Activated naive CD8-positive, alpha-beta T cell treated with anti-CD3 and anti-CD28 coated beads, Interleukin-2, amount 10 ng/mL, durations not matched to agents 7 days and 5 days (primary cell): ENCODE measurements around the gene BAZ1A. TPM values are rescaled to one million over a fixed set of nuclear protein-coding genes. Genes with fewer than 3 reads are reported as not detected.

Experiments
- ATAC-seq: fragments of 150-1000 bp; cut with Tn5 transposase; one replicate; pipeline ENCODE4 v1.10.0; 2021; ENCODE audit warnings: low read depth, moderate library complexity
- POLR2A ChIA-PET: fragments of 350-600 bp; sonication (Branson Sonifier 250); formaldehyde crosslinking; loops from one replicate; lab custom pipeline; 2021; ENCODE audit warnings: antibody characterized with exemption; lab: Charles Lee
- DNase-seq: peaks from one replicate; pipeline ENCODE4 v3.0.0; 2021
- H3K27ac Mint-ChIP-seq: one replicate; pipeline ENCODE4 v1.8.0; 2022; ENCODE audit warnings: mild to moderate bottlenecking, mixed read lengths
- H3K27me3 Mint-ChIP-seq: one replicate; pipeline ENCODE4 v1.8.0; 2022; ENCODE audit warnings: mild to moderate bottlenecking, moderate library complexity, mixed read lengths
- H3K36me3 Mint-ChIP-seq: one replicate; pipeline ENCODE4 v1.8.0; 2021; ENCODE audit warnings: mild to moderate bottlenecking, mixed read lengths
- H3K4me1 Mint-ChIP-seq: one replicate; pipeline ENCODE4 v1.8.0; 2021; ENCODE audit warnings: mixed read lengths
- H3K4me3 Mint-ChIP-seq: one replicate; pipeline ENCODE4 v1.8.0; 2022; ENCODE audit warnings: mild to moderate bottlenecking, moderate library complexity, mixed read lengths
- H3K9me3 Mint-ChIP-seq: one replicate; pipeline ENCODE4 v1.8.0; 2021; ENCODE audit warnings: mixed read lengths
- total RNA-seq, 2 experiments: library from RNA; stranded (reverse); gene quantifications; one replicate each; pipeline ENCODE4 v1.2.3, GENCODE V29; 2021

Gene BAZ1A
- total RNA-seq, 2 experiments from 2014 or later = 46.1 to 51.8 TPM

DNA sequence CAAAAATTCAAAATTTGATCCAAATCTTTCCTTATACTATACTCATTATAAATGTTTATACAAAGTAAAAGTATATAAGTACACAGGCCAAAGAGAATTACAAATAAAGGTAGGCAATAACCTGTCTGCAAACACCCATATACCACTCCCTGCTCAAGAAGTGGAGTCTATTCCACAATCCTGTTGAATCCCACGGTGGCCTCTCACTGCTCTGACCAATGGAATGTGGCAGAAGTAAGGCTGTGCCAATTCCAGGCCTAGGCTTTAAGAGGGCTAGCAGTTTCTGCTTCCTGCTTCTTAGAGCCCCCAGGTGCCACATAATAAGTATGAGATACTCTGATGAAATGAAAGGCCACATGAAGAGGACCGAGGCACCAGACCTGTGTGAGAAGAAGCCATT, 80.9 kb downstream of the BAZ1A start:
- H3K27ac Mint-ChIP-seq = no peak overlapping the region
- DNase-seq (no peak), ATAC-seq (no peak)
- no peaks in the 10 kb centered on the region for H3K9me3 Mint-ChIP-seq
- no peak overlapping the region for H3K4me3 Mint-ChIP-seq
- no peaks in the 10 kb centered on the region for H3K27me3 Mint-ChIP-seq
- peaks cover 28% of the 10 kb centered on the region for H3K36me3 Mint-ChIP-seq
- H3K4me1 Mint-ChIP-seq = no peaks in the 10 kb centered on the region
- POLR2A ChIA-PET = no interaction called here

DNA sequence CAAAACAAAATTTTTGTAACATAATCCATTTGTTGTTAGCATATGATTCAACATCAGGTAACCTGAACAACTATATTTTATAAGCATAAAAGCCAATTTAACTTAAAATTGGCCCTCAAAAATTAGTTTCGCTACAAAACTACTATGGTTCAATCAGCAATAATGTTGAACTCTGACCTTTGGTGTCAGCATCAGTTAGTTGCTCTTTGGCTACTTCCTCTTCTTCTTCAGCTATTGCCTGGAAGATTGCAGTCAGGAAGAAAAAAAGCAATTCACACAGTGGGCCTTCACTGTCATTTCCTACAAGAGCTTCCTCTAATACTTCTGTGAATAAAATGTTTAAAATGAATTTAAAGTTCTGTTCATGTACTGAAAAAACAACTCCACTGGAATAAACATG, 82.6 kb downstream of the BAZ1A start:
- Mint-ChIP-seq H3K4me3 (no peak overlapping the region), H3K27ac (no peak overlapping the region), H3K4me1 (no peaks in the 10 kb centered on the region), H3K9me3 (no peaks in the 10 kb centered on the region), H3K36me3 (peaks cover 21% of the 10 kb centered on the region), H3K27me3 (no peaks in the 10 kb centered on the region)
- POLR2A ChIA-PET = no interaction called here
- DNase-seq (no peak), ATAC-seq (no peak)

DNA sequence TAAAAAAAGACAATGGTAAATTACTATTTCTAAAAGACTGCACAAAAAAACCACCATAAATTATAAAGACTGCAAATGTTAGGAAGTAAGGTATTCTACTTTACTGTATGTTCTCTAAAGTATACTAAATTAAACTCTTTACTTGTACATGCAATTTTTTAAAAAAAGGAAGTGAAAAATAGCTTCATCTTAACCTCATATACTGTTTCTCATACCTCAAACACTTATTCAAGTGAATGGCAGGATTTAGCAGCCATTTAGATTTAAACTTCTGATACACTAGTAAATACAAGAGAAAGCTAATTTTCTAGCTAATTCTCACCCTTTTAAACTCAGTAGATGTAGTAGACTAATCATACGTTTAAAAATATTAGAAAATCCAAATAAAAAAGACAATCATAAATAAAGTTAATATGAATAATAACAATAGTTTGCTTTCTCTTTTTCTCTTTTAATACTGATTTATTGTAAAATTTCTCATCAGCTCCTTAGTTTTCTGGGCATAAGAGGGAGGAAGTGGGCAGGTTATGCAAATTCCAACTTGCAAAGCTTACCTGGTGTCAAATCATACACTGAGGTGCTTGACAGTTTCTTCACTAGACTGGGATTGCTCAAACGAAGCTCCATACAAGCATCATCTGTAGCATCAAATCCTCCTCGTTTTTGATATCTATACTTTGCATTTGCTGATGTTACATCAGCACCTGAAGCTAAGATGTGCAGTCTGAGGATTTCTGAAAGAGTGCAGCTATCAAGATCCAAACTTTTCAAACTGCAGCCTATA, 89.7 kb downstream of the BAZ1A start:
- POLR2A ChIA-PET = interaction anchor here (1.4 kb wide), 1 partner anchor 88 kb away, joined by 3 read pairs; no protein-coding TSS in a partner anchor
- Mint-ChIP-seq H3K36me3 (peaks cover 23% of the 10 kb centered on the region), H3K9me3 (no peaks in the 10 kb centered on the region), H3K27ac (no peak overlapping the region), H3K27me3 (no peaks in the 10 kb centered on the region), H3K4me1 (peaks cover 3% of the 10 kb centered on the region), H3K4me3 (no peak overlapping the region)
- no peak for DNase-seq
- ATAC-seq = no peak

DNA sequence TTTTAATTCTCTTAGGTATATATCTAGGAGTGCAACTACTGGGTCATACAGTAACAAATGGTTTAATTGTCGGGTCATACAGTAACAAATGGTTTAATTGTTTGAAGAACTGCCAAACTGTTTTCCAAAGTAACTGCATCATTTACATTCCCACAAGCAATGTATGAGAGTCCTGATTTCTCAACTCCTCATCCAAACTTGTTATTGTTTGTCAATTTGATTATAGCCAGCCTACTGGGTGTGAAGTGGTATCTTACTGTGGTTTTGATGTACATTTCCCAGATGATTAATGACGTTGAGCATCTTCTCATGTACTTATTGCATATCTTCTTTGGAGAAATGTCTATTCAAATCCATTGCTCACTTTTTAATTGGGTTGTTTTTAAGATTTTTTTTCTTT, 93.1 kb downstream of the BAZ1A start:
- DNase-seq (no peak), ATAC-seq (no peak)
- Mint-ChIP-seq H3K9me3 (no peaks in the 10 kb centered on the region), H3K4me3 (no peak overlapping the region), H3K27ac (no peak overlapping the region), H3K36me3 (peaks cover 15% of the 10 kb centered on the region), H3K4me1 (peaks cover 3% of the 10 kb centered on the region), H3K27me3 (no peaks in the 10 kb centered on the region)
- POLR2A ChIA-PET = no interaction called here

DNA sequence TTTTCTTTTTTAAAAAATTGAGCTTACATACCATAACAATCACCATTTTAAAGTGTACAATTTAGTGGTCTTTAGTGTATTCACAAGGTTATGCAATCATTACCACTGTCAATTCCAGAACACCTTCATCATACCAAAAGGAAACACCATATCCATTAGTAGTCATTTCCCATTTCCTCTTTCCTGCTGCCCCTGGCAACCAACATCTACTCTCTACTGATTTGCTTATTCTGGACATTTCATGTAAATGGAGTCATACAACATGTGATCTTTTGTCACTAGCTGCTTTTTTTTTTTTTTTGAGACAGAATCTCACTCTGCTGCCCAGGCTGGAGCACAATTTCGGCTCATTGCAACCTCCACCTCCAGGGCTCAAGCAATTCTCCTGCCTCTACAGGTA, 93.9 kb downstream of the BAZ1A start:
- H3K27me3 Mint-ChIP-seq = no peaks in the 10 kb centered on the region
- H3K36me3 Mint-ChIP-seq = peaks cover 19% of the 10 kb centered on the region
- H3K9me3 Mint-ChIP-seq = no peaks in the 10 kb centered on the region
- no peak for ATAC-seq
- H3K4me3 Mint-ChIP-seq = no peak overlapping the region
- no peak for DNase-seq
- no peak overlapping the region for H3K27ac Mint-ChIP-seq
- H3K4me1 Mint-ChIP-seq = peaks cover 2% of the 10 kb centered on the region
- POLR2A ChIA-PET = no interaction called here

DNA sequence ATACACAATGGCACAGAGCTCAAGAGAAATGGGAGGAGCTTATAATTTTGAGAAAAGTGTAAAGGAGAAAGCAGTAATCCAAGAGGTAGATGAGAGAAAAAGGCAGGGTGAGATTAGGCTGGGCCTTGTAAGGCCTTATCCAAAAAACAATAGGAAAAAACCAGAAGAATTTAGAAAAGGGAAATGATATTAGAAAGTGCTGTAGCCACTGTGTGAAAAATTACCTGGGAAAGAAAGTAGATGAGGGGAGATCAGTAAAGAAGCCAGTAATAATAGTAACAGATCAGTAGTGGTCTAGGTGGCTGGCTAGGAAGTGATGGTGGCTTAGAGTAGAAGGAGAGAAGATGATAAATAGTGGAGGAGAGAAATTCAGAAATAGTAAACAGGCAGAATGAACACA, 94.5 kb downstream of the BAZ1A start:
- H3K27me3 Mint-ChIP-seq = no peaks in the 10 kb centered on the region
- no peaks in the 10 kb centered on the region for H3K4me1 Mint-ChIP-seq
- H3K27ac Mint-ChIP-seq = peak overlapping the region; percentile 28
- no peak overlapping the region for H3K4me3 Mint-ChIP-seq
- POLR2A ChIA-PET = no interaction called here
- ATAC-seq (no peak), DNase-seq (no peak)
- H3K36me3 Mint-ChIP-seq = peaks cover 24% of the 10 kb centered on the region
- no peaks in the 10 kb centered on the region for H3K9me3 Mint-ChIP-seq

DNA sequence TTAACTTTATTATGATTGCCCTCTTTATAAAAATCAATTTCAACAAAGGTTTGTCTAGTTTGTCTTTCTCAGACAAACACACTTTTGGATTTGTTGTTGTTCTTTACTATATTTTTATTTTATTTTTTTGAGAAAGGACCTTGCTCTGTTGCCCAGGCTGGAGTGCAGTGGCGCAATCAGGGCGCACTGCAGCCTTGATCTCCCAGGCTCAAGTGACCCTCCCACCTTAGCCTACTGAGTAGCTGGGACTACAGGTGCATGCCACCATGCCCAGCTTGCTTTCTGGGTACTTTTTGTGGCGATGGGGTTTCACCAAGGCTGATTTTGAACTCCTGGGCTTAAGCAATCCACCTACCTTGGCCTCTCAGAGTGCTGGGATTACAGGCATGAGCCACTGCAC, 96.4 kb downstream of the BAZ1A start:
- no peaks in the 10 kb centered on the region for H3K4me1 Mint-ChIP-seq
- H3K27ac Mint-ChIP-seq = no peak overlapping the region
- H3K27me3 Mint-ChIP-seq = no peaks in the 10 kb centered on the region
- no peak overlapping the region for H3K4me3 Mint-ChIP-seq
- H3K36me3 Mint-ChIP-seq = peaks cover 27% of the 10 kb centered on the region
- no peak for DNase-seq
- POLR2A ChIA-PET = no interaction called here
- no peaks in the 10 kb centered on the region for H3K9me3 Mint-ChIP-seq
- ATAC-seq = no peak

DNA sequence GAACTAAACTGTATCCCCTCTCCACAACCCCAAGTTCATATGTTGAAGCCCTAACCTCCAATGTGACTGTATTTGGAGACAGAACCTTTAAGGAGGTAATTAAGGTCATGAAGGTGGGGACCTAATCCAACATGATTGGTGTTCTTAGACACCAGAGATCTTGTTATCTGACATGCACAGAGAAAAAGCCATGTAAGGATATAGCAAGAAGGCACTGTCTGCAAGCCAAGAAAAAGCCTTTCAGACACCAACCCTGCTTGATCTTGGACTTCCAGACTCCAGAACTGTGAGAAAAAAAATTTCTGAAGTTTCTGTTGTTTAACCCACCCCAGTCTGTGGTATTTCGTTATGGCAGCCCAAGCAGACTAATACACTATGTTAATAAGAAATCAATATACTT, 98.5 kb downstream of the BAZ1A start:
- ATAC-seq (no peak), DNase-seq (no peak)
- H3K4me3 Mint-ChIP-seq = no peak overlapping the region
- POLR2A ChIA-PET = no interaction called here
- peaks cover 28% of the 10 kb centered on the region for H3K36me3 Mint-ChIP-seq
- H3K27me3 Mint-ChIP-seq = no peaks in the 10 kb centered on the region
- H3K9me3 Mint-ChIP-seq = no peaks in the 10 kb centered on the region
- H3K4me1 Mint-ChIP-seq = no peaks in the 10 kb centered on the region
- H3K27ac Mint-ChIP-seq = no peak overlapping the region

DNA sequence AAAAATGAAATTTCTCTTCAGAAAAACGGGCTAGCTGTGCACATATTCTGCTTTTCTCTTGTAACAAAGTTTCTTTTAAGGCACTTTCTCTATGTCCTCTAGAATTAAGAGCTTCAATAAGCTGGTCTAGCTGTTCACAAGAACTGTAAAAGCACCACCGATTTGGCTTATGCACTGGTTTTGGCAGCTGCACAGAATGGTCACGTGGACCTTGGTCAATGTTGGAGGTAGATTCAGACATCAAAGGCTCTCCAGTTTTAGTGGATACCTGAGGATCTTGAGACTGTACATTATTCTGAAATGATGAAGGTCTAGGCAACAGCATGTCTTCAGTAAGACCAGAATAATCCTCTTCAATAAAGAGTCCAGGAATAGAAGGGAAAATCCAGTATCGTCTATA, 99.2 kb downstream of the BAZ1A start:
- no peak overlapping the region for H3K4me3 Mint-ChIP-seq
- ATAC-seq = no peak
- POLR2A ChIA-PET = interaction anchor here (0.7 kb wide), 1 partner anchor 109 kb away, joined by 3 read pairs; no protein-coding TSS in a partner anchor
- H3K4me1 Mint-ChIP-seq = no peaks in the 10 kb centered on the region
- H3K9me3 Mint-ChIP-seq = no peaks in the 10 kb centered on the region
- peaks cover 35% of the 10 kb centered on the region for H3K36me3 Mint-ChIP-seq
- no peak for DNase-seq
- no peak overlapping the region for H3K27ac Mint-ChIP-seq
- H3K27me3 Mint-ChIP-seq = no peaks in the 10 kb centered on the region

DNA sequence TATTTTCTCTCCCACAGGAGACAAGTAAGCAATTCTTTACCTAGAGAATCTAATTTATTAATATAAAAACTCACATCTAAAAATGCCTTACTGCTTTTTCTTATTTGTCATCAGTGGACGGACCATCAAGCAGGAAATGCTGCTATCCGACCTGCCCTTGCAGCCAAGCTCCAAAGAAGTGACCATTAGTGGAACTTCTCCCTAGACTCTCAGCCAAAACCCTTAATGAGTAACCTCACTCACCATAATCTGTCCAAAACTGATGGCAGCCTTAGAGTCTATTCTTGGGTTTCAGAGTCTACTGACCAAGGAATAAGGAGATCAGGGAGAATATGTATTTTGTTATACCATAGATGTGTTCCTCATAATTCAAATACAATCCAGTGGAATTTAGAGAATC, 99.8 kb downstream of the BAZ1A start:
- Mint-ChIP-seq H3K4me3 (no peak overlapping the region), H3K27me3 (no peaks in the 10 kb centered on the region), H3K4me1 (no peaks in the 10 kb centered on the region), H3K9me3 (no peaks in the 10 kb centered on the region), H3K27ac (no peak overlapping the region), H3K36me3 (peaks cover 37% of the 10 kb centered on the region)
- POLR2A ChIA-PET = no interaction called here
- DNase-seq (no peak), ATAC-seq (no peak)

DNA sequence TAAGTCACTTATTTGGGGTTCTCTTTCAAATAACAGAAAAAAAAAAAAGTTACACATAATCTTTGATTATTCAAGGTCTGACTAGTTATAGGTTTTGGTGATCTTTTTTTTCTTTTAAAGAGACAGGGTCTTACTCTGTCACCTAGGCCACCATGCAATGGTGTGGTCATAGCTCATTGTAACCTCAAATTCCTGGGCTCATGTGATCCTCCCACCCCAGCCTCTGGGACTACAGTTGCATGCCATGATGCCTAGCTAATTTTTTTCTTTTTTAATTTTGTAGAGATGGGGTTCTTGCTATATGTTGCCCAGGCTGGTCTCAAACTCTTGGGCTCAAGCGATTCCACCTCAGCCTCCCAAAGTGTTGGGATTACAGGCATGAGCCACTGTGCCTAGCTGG, 104.3 kb downstream of the BAZ1A start:
- Mint-ChIP-seq H3K27me3 (no peaks in the 10 kb centered on the region), H3K9me3 (no peaks in the 10 kb centered on the region), H3K4me3 (no peak overlapping the region), H3K27ac (no peak overlapping the region), H3K4me1 (peaks cover 4% of the 10 kb centered on the region), H3K36me3 (peaks cover 34% of the 10 kb centered on the region)
- DNase-seq (no peak), ATAC-seq (no peak)
- POLR2A ChIA-PET = no interaction called here

DNA sequence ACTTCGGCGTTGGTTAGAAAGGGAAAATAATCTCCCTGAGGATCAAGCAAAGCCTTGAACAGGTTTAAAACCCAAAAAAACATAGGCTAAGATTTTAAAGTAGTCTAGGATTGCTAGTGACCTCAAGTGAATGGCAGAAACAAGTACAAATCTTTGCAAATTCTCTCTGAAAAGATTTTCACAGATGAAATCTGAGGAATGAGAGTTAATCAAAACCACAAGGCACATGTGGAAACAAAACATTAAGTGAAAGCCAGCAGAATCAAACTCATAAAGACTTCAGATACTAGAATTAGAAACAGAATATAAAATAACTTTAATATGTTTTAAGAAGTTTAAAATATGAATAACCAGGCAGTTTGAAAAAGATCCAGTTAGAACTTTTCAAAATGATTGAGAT, 108.6 kb downstream of the BAZ1A start:
- no peaks in the 10 kb centered on the region for H3K9me3 Mint-ChIP-seq
- POLR2A ChIA-PET = no interaction called here
- H3K27ac Mint-ChIP-seq = peak overlapping the region; percentile 14
- DNase-seq = no peak
- peaks cover 33% of the 10 kb centered on the region for H3K36me3 Mint-ChIP-seq
- H3K27me3 Mint-ChIP-seq = no peaks in the 10 kb centered on the region
- H3K4me1 Mint-ChIP-seq = peaks cover 4% of the 10 kb centered on the region
- no peak for ATAC-seq
- H3K4me3 Mint-ChIP-seq = no peak overlapping the region

DNA sequence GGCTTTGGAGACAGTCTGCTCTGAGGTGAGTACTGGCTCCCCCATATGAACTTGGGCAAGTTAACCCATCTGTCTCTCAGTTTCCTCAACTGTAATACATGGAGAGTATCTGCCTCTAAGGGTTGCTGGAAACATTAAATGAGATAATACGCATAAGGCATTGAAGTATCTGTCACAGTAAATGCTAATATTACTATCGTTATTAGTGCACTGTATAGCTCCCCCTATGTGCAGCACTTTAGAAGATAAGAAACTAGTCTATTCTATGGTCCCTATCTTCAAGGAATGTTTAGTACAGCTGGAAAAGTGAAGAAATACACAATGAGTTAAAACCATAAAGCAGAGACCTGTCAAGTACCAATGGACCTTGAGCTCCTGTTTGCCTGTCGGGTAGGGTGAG, 109.1 kb downstream of the BAZ1A start:
- H3K4me1 Mint-ChIP-seq = peaks cover 4% of the 10 kb centered on the region

DNA sequence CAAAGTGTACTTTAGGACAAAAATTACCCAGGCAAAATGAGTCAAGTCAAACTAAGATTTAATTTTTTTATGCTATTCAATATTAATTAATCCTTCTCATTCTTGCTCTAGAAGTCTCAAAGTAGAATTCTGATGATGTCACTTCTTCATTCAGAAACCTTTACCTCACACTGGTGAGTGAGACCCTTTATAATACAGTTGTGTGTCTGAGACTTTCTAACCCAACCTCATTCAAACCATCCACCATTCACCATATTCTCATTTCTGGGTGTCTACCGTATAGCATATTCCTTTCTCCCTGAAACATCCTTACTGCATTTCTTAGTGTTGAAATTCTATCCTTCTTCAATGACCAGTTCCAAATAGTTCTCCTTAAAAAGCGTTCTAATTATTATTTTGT, 119.9 kb downstream of the BAZ1A start:
- H3K4me3 Mint-ChIP-seq = no peak overlapping the region
- no peak overlapping the region for H3K27ac Mint-ChIP-seq
- no peaks in the 10 kb centered on the region for H3K27me3 Mint-ChIP-seq
- DNase-seq (no peak), ATAC-seq (no peak)
- H3K4me1 Mint-ChIP-seq = no peaks in the 10 kb centered on the region
- POLR2A ChIA-PET = no interaction called here
- H3K9me3 Mint-ChIP-seq = no peaks in the 10 kb centered on the region
- peaks cover 23% of the 10 kb centered on the region for H3K36me3 Mint-ChIP-seq

More for the DNA sequence above, 109.1 kb downstream of the BAZ1A start:
- no peaks in the 10 kb centered on the region for H3K9me3 Mint-ChIP-seq
- no peak overlapping the region for H3K4me3 Mint-ChIP-seq
- DNase-seq (no peak), ATAC-seq (no peak)
- no peaks in the 10 kb centered on the region for H3K27me3 Mint-ChIP-seq
- POLR2A ChIA-PET = no interaction called here
- peaks cover 30% of the 10 kb centered on the region for H3K36me3 Mint-ChIP-seq
- H3K27ac Mint-ChIP-seq = no peak overlapping the region
